HUES48 (cell line): ENCODE data around the gene PROM2.
"Not testable (repeated sequence)": the region's sequence is repeated elsewhere in the genome, so short reads cannot be mapped to it uniquely, and the experiment has no call there.

ENCODE experiments used
- H3K27ac ChIP-seq: one replicate; pipeline ENCODE4 v1.7.0; 2013; ENCODE audit warnings: low read depth, low read length, inconsistent platforms
- H3K27me3 ChIP-seq: 2 replicates; pipeline ENCODE4 v1.6.1; 2013; ENCODE audit warnings: mild to moderate bottlenecking, low read length; ENCODE audit not compliant: control insufficient read depth, insufficient read depth
- H3K36me3 ChIP-seq: 2 replicates; pipeline ENCODE4 v1.6.1; 2013; ENCODE audit warnings: low read length; ENCODE audit not compliant: control insufficient read depth, insufficient read depth
- H3K4me1 ChIP-seq: 2 replicates; pipeline ENCODE4 v1.6.1; 2013; ENCODE audit warnings: mild to moderate bottlenecking, low read length; ENCODE audit not compliant: control insufficient read depth, insufficient read depth
- H3K4me3 ChIP-seq: 2 replicates; pipeline ENCODE4 v1.5.1; 2013; ENCODE audit warnings: mild to moderate bottlenecking, low read depth, low read length
- H3K9ac ChIP-seq: 2 replicates; pipeline ENCODE4 v1.6.1; 2013; ENCODE audit warnings: mild to moderate bottlenecking, low read depth, low read length, moderate library complexity
- H3K9me3 ChIP-seq: 2 replicates; pipeline ENCODE4 v1.6.1; 2013; ENCODE audit warnings: low read length; ENCODE audit not compliant: control insufficient read depth, insufficient read depth

Gene PROM2

DNA sequence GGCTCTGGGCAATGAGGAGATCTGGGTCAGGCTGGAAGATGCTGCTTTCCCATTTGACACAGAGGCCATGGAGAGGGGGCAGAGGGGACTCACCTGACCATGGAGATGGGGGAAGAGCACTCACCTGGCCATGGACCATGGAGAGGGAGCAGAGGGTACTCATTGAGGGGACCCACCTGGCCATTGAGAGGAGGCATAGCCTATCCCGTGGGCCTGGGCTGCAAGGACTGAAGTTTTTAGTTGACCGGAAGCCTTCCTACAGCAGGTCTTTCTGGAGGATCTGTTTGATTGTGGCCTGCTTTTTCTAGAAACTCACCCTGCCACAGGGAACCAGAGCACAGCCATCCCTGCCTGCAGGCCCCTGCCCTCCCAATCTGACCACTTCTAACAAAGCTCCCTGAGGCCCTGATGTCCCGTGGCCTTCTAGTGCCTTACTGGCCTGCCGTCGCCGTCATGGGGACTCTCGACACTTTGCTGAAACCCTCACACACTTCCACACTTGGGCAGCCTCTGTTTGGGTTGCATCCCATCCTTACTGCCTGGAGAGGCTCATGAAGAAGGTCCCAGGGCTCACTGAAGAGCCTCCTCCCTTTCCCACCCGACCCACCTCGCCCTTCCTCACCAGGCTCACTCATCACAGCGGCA lies 5.1 kb upstream of the PROM2 start:
- no peaks in the 10 kb centered on the region for H3K9me3 ChIP-seq
- no peak overlapping the region for H3K4me3 ChIP-seq
- H3K36me3 ChIP-seq, result no peaks in the 10 kb centered on the region
- no peaks in the 10 kb centered on the region for H3K27me3 ChIP-seq
- H3K9ac ChIP-seq, result no peak overlapping the region
- no peak overlapping the region for H3K27ac ChIP-seq
- peaks cover 5% of the 10 kb centered on the region; the same call in 1 of the 2 replicates for H3K4me1 ChIP-seq

- H3K27ac ChIP-seq, H3K4me3 ChIP-seq, H3K9me3 ChIP-seq, H3K9ac ChIP-seq, H3K4me1 ChIP-seq, H3K36me3 ChIP-seq, H3K27me3 ChIP-seq: not testable (repeated sequence)
Measured at GRCh38 chr2:95269745-95270144, 4.5 kb upstream of the PROM2 start.

DNA sequence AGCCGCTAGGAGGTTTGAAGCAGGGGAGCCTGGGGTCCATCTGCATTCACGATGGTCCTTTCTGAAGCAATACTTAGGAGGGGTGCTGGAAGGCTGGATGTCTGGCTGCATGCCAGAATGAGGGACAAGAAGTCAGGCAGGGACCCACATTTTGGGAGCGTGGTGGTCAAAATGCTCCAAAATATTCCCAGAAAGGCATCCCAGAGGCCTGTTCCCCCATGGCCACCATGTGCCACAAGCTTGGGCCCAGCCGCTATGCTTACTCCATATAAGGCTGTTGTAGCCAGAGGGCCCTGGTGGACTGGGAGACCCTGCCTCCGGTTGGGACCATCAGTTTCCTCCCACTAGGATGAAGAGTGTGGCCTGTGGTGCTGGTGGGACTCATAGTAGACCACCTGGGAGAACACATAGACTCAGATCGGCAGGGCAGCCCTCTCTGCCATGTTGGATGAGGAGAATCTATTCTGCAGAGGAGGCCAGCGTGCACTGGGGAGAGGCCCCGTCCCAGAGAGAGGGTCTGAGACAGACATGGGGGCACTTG lies 3.6 kb upstream of the PROM2 start:
- Histone ChIP-seq H3K4me3 (no peak overlapping the region), H3K9me3 (no peaks in the 10 kb centered on the region), H3K27me3 (no peaks in the 10 kb centered on the region)

GRCh38 chr2:95271381-95271971 lies 2.8 kb upstream of the PROM2 start:
- H3K9ac ChIP-seq, result no peak overlapping the region
- H3K4me1 ChIP-seq, result peaks cover 14% of the 10 kb centered on the region
- H3K27ac ChIP-seq, result no peak overlapping the region
- no peaks in the 10 kb centered on the region for H3K27me3 ChIP-seq
- no peaks in the 10 kb centered on the region for H3K9me3 ChIP-seq
- H3K4me3 ChIP-seq, result no peak overlapping the region
- H3K36me3 ChIP-seq, result no peaks in the 10 kb centered on the region

More for the DNA sequence above, 3.6 kb upstream of the PROM2 start:
- Histone ChIP-seq H3K36me3 (no peaks in the 10 kb centered on the region), H3K27ac (no peak overlapping the region), H3K4me1 (peaks cover 14% of the 10 kb centered on the region), H3K9ac (no peak overlapping the region)

GRCh38 chr2:95272299-95272751 lies 1.9 kb upstream of the PROM2 start:
- no peaks in the 10 kb centered on the region for H3K9me3 ChIP-seq
- no peaks in the 10 kb centered on the region for H3K36me3 ChIP-seq
- no peaks in the 10 kb centered on the region for H3K27me3 ChIP-seq
- H3K4me1 ChIP-seq, result peaks cover 19% of the 10 kb centered on the region
- H3K9ac ChIP-seq, result no peak overlapping the region
- no peak overlapping the region for H3K4me3 ChIP-seq
- H3K27ac ChIP-seq, result no peak overlapping the region

- Histone ChIP-seq H3K4me1 (peaks cover 21% of the 10 kb centered on the region), H3K27me3 (no peaks in the 10 kb centered on the region), H3K4me3 (no peak overlapping the region), H3K9me3 (no peaks in the 10 kb centered on the region), H3K9ac (no peak overlapping the region), H3K27ac (no peak overlapping the region), H3K36me3 (no peaks in the 10 kb centered on the region)
Measured at GRCh38 chr2:95272781-95273180, 1.5 kb upstream of the PROM2 start.

DNA sequence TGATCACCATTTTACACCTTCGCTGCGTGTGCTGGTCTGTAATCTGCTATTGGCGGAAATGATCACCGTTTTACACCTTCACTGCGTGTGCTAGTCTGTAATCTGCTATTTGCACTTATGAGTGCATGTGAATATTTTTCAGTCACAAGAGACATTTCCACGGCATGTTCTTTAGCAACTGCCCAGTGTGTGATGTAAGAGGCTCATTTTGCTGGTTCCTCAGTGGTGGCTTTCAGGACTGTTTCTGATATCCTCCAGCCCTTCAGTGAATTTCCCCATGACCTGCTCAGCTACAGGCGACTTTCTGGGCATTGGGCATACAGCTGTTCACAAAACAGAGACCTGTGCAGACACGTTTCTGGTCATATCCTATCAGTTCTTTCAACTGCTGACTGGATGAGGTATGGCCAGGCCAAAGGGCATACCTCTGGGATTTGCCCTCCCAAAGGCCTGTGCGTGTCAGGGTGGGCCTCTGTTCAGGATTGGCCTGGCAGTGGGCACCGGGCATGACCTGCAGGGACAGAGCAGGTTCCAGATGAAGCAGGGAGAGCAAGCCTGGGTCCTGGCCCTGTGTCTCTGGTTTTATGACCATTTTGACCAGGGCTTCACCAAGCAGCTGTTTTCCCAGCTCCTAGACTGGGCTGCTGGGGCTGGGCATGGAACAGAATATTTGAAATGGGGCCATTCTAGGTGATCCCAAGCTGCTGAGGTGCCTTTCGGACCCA lies 521 bp upstream of the PROM2 start:
- H3K4me1 ChIP-seq, result peaks cover 21% of the 10 kb centered on the region
- H3K36me3 ChIP-seq, result no peaks in the 10 kb centered on the region
- H3K9ac ChIP-seq, result no peak overlapping the region
- no peak overlapping the region for H3K27ac ChIP-seq
- no peak overlapping the region for H3K4me3 ChIP-seq
- H3K9me3 ChIP-seq, result no peaks in the 10 kb centered on the region
- H3K27me3 ChIP-seq, result no peaks in the 10 kb centered on the region

- no peaks in the 10 kb centered on the region for H3K27me3 ChIP-seq
- no peak overlapping the region for H3K9ac ChIP-seq
- no peak overlapping the region for H3K27ac ChIP-seq
- H3K9me3 ChIP-seq, result no peaks in the 10 kb centered on the region
- no peak overlapping the region for H3K4me3 ChIP-seq
- peaks cover 21% of the 10 kb centered on the region for H3K4me1 ChIP-seq
- no peaks in the 10 kb centered on the region for H3K36me3 ChIP-seq
Measured at GRCh38 chr2:95275151-95275515, 884 bp downstream of the PROM2 start.

DNA sequence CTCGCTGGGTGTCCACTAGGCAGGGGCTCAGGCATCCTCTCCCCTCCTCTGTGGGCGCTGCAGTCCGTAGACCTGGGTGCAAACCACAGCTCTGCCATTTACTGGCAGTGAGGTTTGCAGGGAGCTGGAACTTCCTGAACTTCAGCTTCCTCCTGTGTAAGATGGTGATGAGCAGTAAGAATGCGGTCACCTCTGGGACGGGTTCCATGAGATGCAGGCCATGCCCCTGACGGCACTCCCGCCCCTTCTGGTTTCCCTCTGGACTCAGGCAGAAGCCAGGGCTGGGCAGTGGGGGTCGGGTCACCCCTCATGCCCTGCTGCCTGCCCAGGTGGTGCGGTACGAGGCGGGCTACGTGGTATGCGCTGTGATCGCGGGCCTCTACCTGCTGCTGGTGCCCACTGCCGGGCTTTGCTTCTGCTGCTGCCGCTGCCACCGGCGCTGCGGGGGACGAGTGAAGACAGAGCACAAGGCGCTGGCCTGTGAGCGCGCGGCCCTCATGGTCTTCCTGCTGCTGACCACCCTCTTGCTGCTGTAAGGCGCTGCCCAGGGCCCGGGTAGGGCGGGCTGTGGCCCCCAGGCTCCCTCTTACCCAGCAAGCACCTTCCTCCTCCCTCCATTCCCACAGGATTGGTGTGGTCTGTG lies 1.5 kb downstream of the PROM2 start:
- Histone ChIP-seq H3K9ac (no peak overlapping the region), H3K9me3 (no peaks in the 10 kb centered on the region), H3K4me1 (peaks cover 21% of the 10 kb centered on the region)

GRCh38 chr2:95276244-95276887 lies 2.1 kb downstream of the PROM2 start:
- H3K4me1 ChIP-seq, result peaks cover 21% of the 10 kb centered on the region
- H3K27ac ChIP-seq, result no peak overlapping the region

More for the DNA sequence above, 1.5 kb downstream of the PROM2 start:
- H3K4me3 ChIP-seq, result no peak overlapping the region
- H3K27me3 ChIP-seq, result no peaks in the 10 kb centered on the region
- no peak overlapping the region for H3K27ac ChIP-seq
- no peaks in the 10 kb centered on the region for H3K36me3 ChIP-seq

More at GRCh38 chr2:95276244-95276887, 2.1 kb downstream of the PROM2 start:
- no peaks in the 10 kb centered on the region for H3K9me3 ChIP-seq
- H3K4me3 ChIP-seq, result no peak overlapping the region
- H3K36me3 ChIP-seq, result no peaks in the 10 kb centered on the region
- no peak overlapping the region for H3K9ac ChIP-seq
- H3K27me3 ChIP-seq, result no peaks in the 10 kb centered on the region
